ENCODE measurements around the gene VPS26B. TPM values are rescaled to one million over a fixed set of nuclear protein-coding genes. Genes with fewer than 3 reads are reported as not detected.
A peak's percentile ranks its signal among the peaks of the same experiment; 100 is the strongest.

Gene VPS26B
- total and polyA plus RNA-seq, 3 experiments from 2014 or later, result 36.6 to 73.5 (median 36.7) TPM

DNA sequence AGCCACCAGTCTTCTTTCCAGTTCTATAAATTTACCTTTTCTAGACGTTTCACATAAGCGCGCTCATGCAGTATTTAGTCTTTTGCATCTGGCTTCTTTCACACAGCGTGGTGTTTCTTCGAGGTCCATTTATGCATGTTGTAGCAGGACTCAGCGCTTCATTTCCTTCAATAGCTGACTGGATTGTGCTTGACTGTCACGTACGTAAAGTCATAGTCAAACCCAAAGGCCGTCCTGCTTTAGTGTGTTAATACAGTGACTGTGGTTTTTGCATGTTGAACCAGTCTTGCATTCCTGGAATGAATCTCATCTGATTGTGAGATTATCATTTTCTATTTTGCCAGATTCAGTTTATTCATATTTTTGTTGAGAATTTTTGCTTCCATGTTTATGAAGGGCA lies 70.2 kb downstream of the VPS26B start:
- Mint-ChIP-seq H3K27ac (peak overlapping the region in 2 of 8 donors; percentile 31 to 94), H3K4me3 (no peak overlapping the region), H3K9me3 (no peaks in the 10 kb centered on the region), H3K4me1 (no peaks in the 10 kb centered on the region), H3K27me3 (peaks cover 4 to 8% of the 10 kb centered on the region in 2 donors), H3K36me3 (no peaks in the 10 kb centered on the region)
- ChIA-PET CTCF (no interaction called here), POLR2A (no interaction called here)
- H3K4me1 ChIP-seq (ENCODE audit: insufficient read depth, low read length), result no peaks in the 10 kb centered on the region
- DNase-seq, result no peak
- H3K4me3 ChIP-seq (ENCODE audit: low read length), result no peak overlapping the region
- H3K9me3 ChIP-seq (ENCODE audit: low read length), result no peaks in the 10 kb centered on the region
- no peak overlapping the region for H3K27ac ChIP-seq (ENCODE audit: low read depth, low read length)
- H3K36me3 ChIP-seq (ENCODE audit: insufficient read depth, low read length), result no peaks in the 10 kb centered on the region
- no peaks in the 10 kb centered on the region for H3K27me3 ChIP-seq (ENCODE audit: insufficient read depth, low read length, poor library complexity, severe bottlenecking)

Other genes starting within 250 kb of the VPS26B start
- 10 to 100 TPM; 12.5 to 14.8 TPM for gene JAM3, start 155.6 kb upstream of the VPS26B start, total RNA-seq
- gene JAM3, start 155.6 kb upstream of the VPS26B start, polyA plus RNA-seq, result 4.9 TPM
- gene NCAPD3, start 704 bp upstream of the VPS26B start, total RNA-seq, result 10 to 100 TPM; 76.7 to 80.4 TPM
- gene NCAPD3, start 704 bp upstream of the VPS26B start, polyA plus RNA-seq, result 14.3 TPM
- 10 to 100 TPM; 58.9 to 68.4 TPM for gene THYN1, start 28.7 kb downstream of the VPS26B start, total RNA-seq
- gene THYN1, start 28.7 kb downstream of the VPS26B start, polyA plus RNA-seq, result 133 TPM
- gene ACAD8, start 28.9 kb downstream of the VPS26B start, total RNA-seq, result 10 to 100 TPM; 27.1 to 28.2 TPM
- 20.9 TPM for gene ACAD8, start 28.9 kb downstream of the VPS26B start, polyA plus RNA-seq
- gene GLB1L3, start 51.7 kb downstream of the VPS26B start, total RNA-seq, result 1 to 10 TPM; 2.3 to 3.0 TPM
- 2.0 TPM for gene GLB1L3, start 51.7 kb downstream of the VPS26B start, polyA plus RNA-seq
- 1 to 10 TPM; 8.6 to 9.5 TPM for gene GLB1L2, start 107.3 kb downstream of the VPS26B start, total RNA-seq
- 0.70 TPM for gene GLB1L2, start 107.3 kb downstream of the VPS26B start, polyA plus RNA-seq
- under 1 TPM; 0.35 to 0.44 TPM for gene B3GAT1, start 187.6 kb downstream of the VPS26B start, total RNA-seq
- 0.07 TPM for gene B3GAT1, start 187.6 kb downstream of the VPS26B start, polyA plus RNA-seq

Data from CD8-positive, alpha-beta memory T cell (primary cell).